ENCODE data around the gene OR5H14.

OR5H14 gene

GRCh38 chr3:98199020-98199419, 51.7 kb downstream of the OR5H14 start:
- DNase-seq (ENCODE audit: low spot score) = no peak
- TF ChIP-seq, protein P1, sequence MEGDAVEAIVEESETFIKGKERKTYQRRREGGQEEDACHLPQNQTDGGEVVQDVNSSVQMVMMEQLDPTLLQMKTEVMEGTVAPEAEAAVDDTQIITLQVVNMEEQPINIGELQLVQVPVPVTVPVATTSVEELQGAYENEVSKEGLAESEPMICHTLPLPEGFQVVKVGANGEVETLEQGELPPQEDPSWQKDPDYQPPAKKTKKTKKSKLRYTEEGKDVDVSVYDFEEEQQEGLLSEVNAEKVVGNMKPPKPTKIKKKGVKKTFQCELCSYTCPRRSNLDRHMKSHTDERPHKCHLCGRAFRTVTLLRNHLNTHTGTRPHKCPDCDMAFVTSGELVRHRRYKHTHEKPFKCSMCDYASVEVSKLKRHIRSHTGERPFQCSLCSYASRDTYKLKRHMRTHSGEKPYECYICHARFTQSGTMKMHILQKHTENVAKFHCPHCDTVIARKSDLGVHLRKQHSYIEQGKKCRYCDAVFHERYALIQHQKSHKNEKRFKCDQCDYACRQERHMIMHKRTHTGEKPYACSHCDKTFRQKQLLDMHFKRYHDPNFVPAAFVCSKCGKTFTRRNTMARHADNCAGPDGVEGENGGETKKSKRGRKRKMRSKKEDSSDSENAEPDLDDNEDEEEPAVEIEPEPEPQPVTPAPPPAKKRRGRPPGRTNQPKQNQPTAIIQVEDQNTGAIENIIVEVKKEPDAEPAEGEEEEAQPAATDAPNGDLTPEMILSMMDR (IDR thresholded peaks at IDR 0.05; ENCODE audit: extremely low read depth, missing control alignments) = no peak
